ENCODE measurements around the gene ZFAND3.

The ZFAND3 gene

GRCh38 chr6:38193481-38194281, 374.2 kb downstream of the ZFAND3 start:
- Histone ChIP-seq H3K27me3 (ENCODE audit: control insufficient read depth in 1 of 2, insufficient read depth in 2 of 2, low read length in 2 of 2) (no peaks in the 10 kb centered on the region), H3K9ac (ENCODE audit: low read length) (no peak overlapping the region), H3K9me3 (ENCODE audit: low read length) (no peaks in the 10 kb centered on the region), H3K27ac (ENCODE audit: low read depth, low read length) (no peak overlapping the region), H3K36me3 (ENCODE audit: insufficient read depth, low read length) (no peaks in the 10 kb centered on the region), H3K4me3 (ENCODE audit: low read depth in 1 of 2, low read length in 2 of 2) (no peak overlapping the region), H3K4me1 (ENCODE audit: insufficient read depth, low read length) (peaks cover 13% of the 10 kb centered on the region)

GRCh38 chr6:38194282-38194572, 374.7 kb downstream of the ZFAND3 start:
- H3K36me3 ChIP-seq (ENCODE audit: insufficient read depth, low read length) = no peaks in the 10 kb centered on the region
- H3K4me3 ChIP-seq (ENCODE audit: low read depth in 1 of 2, low read length in 2 of 2) = no peak overlapping the region
- H3K27me3 ChIP-seq (ENCODE audit: control insufficient read depth in 1 of 2, insufficient read depth in 2 of 2, low read length in 2 of 2) = no peaks in the 10 kb centered on the region
- no peak overlapping the region for H3K9ac ChIP-seq (ENCODE audit: low read length)
- H3K4me1 ChIP-seq (ENCODE audit: insufficient read depth, low read length) = peaks cover 13% of the 10 kb centered on the region
- H3K9me3 ChIP-seq (ENCODE audit: low read length) = no peaks in the 10 kb centered on the region
- H3K27ac ChIP-seq (ENCODE audit: low read depth, low read length) = no peak overlapping the region

GRCh38 chr6:38194589-38194988, 375.1 kb downstream of the ZFAND3 start:
- H3K4me1 ChIP-seq (ENCODE audit: insufficient read depth, low read length) = peaks cover 13% of the 10 kb centered on the region

GRCh38 chr6:38195113-38195635, 375.6 kb downstream of the ZFAND3 start:
- no peak overlapping the region for H3K4me3 ChIP-seq (ENCODE audit: low read depth in 1 of 2, low read length in 2 of 2)
- H3K27ac ChIP-seq (ENCODE audit: low read depth, low read length) = no peak overlapping the region
- no peaks in the 10 kb centered on the region for H3K9me3 ChIP-seq (ENCODE audit: low read length)
- H3K27me3 ChIP-seq (ENCODE audit: control insufficient read depth in 1 of 2, insufficient read depth in 2 of 2, low read length in 2 of 2) = no peaks in the 10 kb centered on the region
- H3K4me1 ChIP-seq (ENCODE audit: insufficient read depth, low read length) = peaks cover 13% of the 10 kb centered on the region
- H3K9ac ChIP-seq (ENCODE audit: low read length) = no peak overlapping the region
- H3K36me3 ChIP-seq (ENCODE audit: insufficient read depth, low read length) = no peaks in the 10 kb centered on the region

More at GRCh38 chr6:38194589-38194988, 375.1 kb downstream of the ZFAND3 start:
- Histone ChIP-seq H3K4me3 (ENCODE audit: low read depth in 1 of 2, low read length in 2 of 2) (no peak overlapping the region), H3K9ac (ENCODE audit: low read length) (no peak overlapping the region), H3K27me3 (ENCODE audit: control insufficient read depth in 1 of 2, insufficient read depth in 2 of 2, low read length in 2 of 2) (no peaks in the 10 kb centered on the region), H3K27ac (ENCODE audit: low read depth, low read length) (no peak overlapping the region), H3K9me3 (ENCODE audit: low read length) (no peaks in the 10 kb centered on the region), H3K36me3 (ENCODE audit: insufficient read depth, low read length) (no peaks in the 10 kb centered on the region)

GRCh38 chr6:38198219-38198618, 378.7 kb downstream of the ZFAND3 start:
- Histone ChIP-seq H3K9me3 (ENCODE audit: low read length) (no peaks in the 10 kb centered on the region), H3K4me3 (ENCODE audit: low read depth in 1 of 2, low read length in 2 of 2) (no peak overlapping the region), H3K36me3 (ENCODE audit: insufficient read depth, low read length) (no peaks in the 10 kb centered on the region), H3K9ac (ENCODE audit: low read length) (no peak overlapping the region), H3K27ac (ENCODE audit: low read depth, low read length) (no peak overlapping the region), H3K4me1 (ENCODE audit: insufficient read depth, low read length) (peaks cover 13% of the 10 kb centered on the region), H3K27me3 (ENCODE audit: control insufficient read depth in 1 of 2, insufficient read depth in 2 of 2, low read length in 2 of 2) (no peaks in the 10 kb centered on the region)

Data from muscle layer of colon (tissue), 2 donors.